Measurements from ENCODE around the gene EXOC2. TPM values are rescaled to one million over a fixed set of nuclear protein-coding genes. Genes with fewer than 3 reads are reported as not detected.

EXOC2 gene
- total RNA-seq, 4 donors from 2014 or later = 10.3 to 23.9 (median 19.1) TPM

GRCh38 chr6:527989-528673 is 164.8 kb downstream of the EXOC2 start:
- Histone ChIP-seq H3K36me3 (no peaks in the 10 kb centered on the region), H3K4me1 (no peaks in the 10 kb centered on the region), H3K9me3 (no peaks in the 10 kb centered on the region), H3K4me3 (no peak overlapping the region), H3K27ac (no peak overlapping the region), H3K27me3 (no peaks in the 10 kb centered on the region)
- no peak for DNase-seq
- TF ChIP-seq POLR2A (IDR thresholded peaks at IDR 0.05) (no peak), CTCF (IDR thresholded peaks at IDR 0.05) (no peak)

- peak in 2 of 3 donors; percentile 41 to 70 for DNase-seq
- Histone ChIP-seq H3K9me3 (no peaks in the 10 kb centered on the region), H3K36me3 (peaks cover 0 to 11% (median 0%) of the 10 kb centered on the region in 3 donors), H3K4me3 (no peak overlapping the region), H3K4me1 (no peaks in the 10 kb centered on the region), H3K27ac (no peak overlapping the region), H3K27me3 (no peaks in the 10 kb centered on the region)
- no peak for TF ChIP-seq CTCF (IDR thresholded peaks at IDR 0.05)
- no peak for TF ChIP-seq POLR2A (IDR thresholded peaks at IDR 0.05)
Measured at GRCh38 chr6:524803-525202, 168.1 kb downstream of the EXOC2 start.

DNA sequence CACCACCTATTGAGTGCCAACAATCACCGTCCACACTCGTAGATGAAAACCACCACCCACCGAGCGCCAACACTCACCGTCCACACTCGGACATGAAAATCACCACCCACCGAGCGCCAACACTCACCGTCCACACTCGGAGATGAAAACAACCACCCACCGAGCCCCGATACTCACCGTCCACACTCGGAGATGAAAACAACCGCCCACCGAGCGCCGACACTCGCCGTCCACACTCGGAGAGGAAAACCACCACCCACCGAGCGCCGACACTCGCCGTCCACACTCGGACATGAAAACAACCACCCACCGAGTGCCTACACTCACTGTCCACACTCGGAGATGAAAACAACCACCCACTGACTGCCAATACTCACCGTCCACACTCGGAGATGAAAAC is 172.1 kb downstream of the EXOC2 start:
- no peaks in the 10 kb centered on the region for H3K27me3 ChIP-seq
- H3K27ac ChIP-seq = no peak overlapping the region
- DNase-seq = no peak
- no peaks in the 10 kb centered on the region for H3K4me1 ChIP-seq
- TF ChIP-seq POLR2A (IDR thresholded peaks at IDR 0.05) (no peak), CTCF (IDR thresholded peaks at IDR 0.05) (no peak)
- no peak overlapping the region for H3K4me3 ChIP-seq
- peaks cover 0 to 17% (median 0%) of the 10 kb centered on the region in 3 donors for H3K36me3 ChIP-seq
- no peaks in the 10 kb centered on the region for H3K9me3 ChIP-seq

- no peaks in the 10 kb centered on the region for H3K4me1 ChIP-seq
- H3K9me3 ChIP-seq = no peaks in the 10 kb centered on the region
- no peak overlapping the region for H3K4me3 ChIP-seq
- peaks cover 0 to 17% (median 0%) of the 10 kb centered on the region in 3 donors for H3K36me3 ChIP-seq
- H3K27ac ChIP-seq = no peak overlapping the region
- DNase-seq = no peak
- TF ChIP-seq POLR2A (IDR thresholded peaks at IDR 0.05) (no peak), CTCF (IDR thresholded peaks at IDR 0.05) (no peak)
- no peaks in the 10 kb centered on the region for H3K27me3 ChIP-seq
Measured at GRCh38 chr6:518218-518617, 174.7 kb downstream of the EXOC2 start.

GRCh38 chr6:516213-516612 is 176.7 kb downstream of the EXOC2 start:
- H3K4me1 ChIP-seq = no peaks in the 10 kb centered on the region
- DNase-seq = no peak
- TF ChIP-seq POLR2A (IDR thresholded peaks at IDR 0.05) = no peak
- no peak for TF ChIP-seq CTCF (IDR thresholded peaks at IDR 0.05)
- no peaks in the 10 kb centered on the region for H3K27me3 ChIP-seq
- no peaks in the 10 kb centered on the region for H3K9me3 ChIP-seq
- peaks cover 0 to 5% (median 0%) of the 10 kb centered on the region in 3 donors for H3K36me3 ChIP-seq
- H3K27ac ChIP-seq = no peak overlapping the region
- H3K4me3 ChIP-seq = no peak overlapping the region

All from Peyer's patch (tissue), 4 donors.